ENCODE measurements around the gene CYP11A1.

DNA sequence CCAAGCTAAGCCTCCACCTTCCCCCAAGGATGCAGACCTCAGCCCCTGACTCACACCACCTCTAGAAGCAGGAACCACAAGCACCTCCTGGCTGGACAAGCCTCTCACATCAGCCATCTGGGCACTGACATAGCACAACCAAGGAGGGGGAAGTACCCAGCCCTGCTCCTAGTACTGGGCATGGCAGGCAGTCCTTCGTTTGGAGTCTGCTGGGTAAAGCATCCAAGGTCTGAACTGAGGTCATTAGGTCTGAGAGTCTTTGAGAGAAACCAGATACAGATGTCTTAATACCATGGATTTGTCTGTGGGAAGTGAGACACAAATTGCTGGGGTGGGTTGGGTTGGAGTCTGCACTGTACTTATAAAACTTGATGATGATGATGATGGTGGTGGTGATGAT lies 69.6 kb downstream of the CYP11A1 start:
- no peak for TF ChIP-seq CTCF (IDR thresholded peaks at IDR 0.05; ENCODE audit: low read length)
- no peak for TF ChIP-seq EZH2phosphoT487 (IDR thresholded peaks at IDR 0.05; ENCODE audit: low read length)
- TF ChIP-seq EZH2 (optimal IDR thresholded peaks at IDR 0.05; ENCODE audit: low read depth, low read length), result no peak

Measured in MM.1S (cell line).